NCI-H82 (cell line): ENCODE data around the gene NPHS1.
"Not testable (repeated sequence)": the region's sequence is repeated elsewhere in the genome, so short reads cannot be mapped to it uniquely, and the experiment has no call there.

Source experiments
- DNase-seq: peaks from one replicate; lab custom pipeline; 2025; lab: John Stamatoyannopoulos, UW

NPHS1 gene

DNA sequence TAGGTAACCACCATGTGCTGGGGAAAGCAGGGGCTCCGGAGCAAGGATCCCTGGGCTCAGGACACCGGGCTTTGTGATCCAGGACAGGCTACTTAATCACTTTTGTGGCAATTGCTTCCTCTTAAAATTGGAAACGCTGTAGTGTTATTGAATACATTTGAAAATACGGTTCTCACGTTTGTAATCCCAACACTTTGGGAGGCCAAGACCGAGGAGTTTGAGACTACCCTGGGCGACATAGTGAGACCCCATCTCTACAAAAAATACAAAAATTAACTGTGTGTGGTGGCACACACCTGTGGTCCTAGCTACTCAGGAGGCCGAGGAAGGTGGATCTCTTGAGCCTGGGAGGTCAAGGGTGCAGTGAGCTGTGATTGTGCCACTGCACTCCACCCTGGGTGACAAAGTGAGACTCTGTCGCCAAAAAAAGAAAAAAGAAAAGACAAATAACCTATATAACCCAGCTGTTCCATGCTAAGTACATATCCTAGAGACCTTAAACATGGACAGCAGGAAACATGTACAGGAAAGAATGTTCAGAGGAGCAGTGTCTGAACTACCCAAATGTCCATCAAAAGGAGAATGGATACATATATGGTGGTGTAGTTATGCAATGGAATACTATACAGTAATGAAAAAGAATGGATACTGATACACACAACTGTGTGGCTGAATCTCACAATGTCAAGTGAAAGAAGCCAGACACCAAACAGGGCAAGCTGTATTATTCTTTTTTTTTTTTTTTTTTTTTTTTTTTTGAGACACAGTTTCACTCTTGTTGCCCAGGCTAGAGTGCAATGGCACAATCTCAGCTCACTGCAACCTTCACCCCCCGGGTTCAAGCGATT is 39.0 kb downstream of the NPHS1 start:
- no peak for DNase-seq

DNA sequence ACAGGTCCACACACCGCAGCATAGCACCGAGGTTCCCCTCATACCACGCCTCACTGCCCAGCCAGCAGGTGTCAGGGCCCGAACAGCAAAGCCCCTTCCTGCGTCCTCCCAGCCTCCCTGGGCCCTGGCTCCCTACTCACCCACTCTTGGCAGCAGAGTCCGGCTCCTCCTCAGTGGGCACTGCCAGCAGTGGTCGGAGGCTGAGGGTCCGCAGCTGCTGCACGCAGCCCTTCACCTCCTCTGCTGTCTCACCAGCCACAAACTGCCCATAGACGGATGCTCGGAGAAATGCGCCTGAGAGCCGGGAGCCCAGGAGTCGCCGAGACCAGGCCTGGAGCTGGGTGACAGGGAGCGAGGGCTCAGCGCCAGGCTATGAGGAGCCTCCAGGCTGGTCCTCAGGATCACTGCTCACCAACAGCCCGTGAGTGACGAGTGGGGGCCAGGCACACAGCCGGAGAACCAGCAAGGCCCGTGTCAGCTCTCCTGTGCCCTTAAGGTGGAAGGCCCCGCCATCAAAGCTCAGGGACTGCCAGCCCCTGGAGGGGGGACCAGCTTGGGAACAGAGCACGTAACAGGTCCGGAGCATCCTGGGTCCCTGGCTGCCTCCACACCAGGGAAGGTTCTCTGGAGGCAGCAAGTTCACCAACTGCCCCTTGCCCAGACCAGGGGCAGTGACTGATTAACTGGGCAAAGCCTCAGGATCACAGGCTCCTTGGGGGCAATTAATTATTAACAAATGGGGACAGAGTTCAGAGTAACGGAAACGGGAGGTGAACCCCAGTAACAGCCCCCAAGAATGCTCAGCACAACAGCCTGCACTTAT is 39.9 kb downstream of the NPHS1 start, which contains the start of gene PRODH2:
PRODH2 (minus strand) TSS at position 626 of the 823 bp plus-strand sequence; CDS start at position 586, 40 bp downstream.
- no peak for DNase-seq

- peak; percentile 64 for DNase-seq
Measured at GRCh38 chr19:35811317-35812219, 40.7 kb downstream of the NPHS1 start.

GRCh38 chr19:35807633-35808032 is 44.7 kb downstream of the NPHS1 start:
- no peak for DNase-seq

GRCh38 chr19:35806597-35806996 is 45.7 kb downstream of the NPHS1 start:
- DNase-seq = no peak

- DNase-seq = no peak
Measured at GRCh38 chr19:35805526-35806102, 46.7 kb downstream of the NPHS1 start.

DNA sequence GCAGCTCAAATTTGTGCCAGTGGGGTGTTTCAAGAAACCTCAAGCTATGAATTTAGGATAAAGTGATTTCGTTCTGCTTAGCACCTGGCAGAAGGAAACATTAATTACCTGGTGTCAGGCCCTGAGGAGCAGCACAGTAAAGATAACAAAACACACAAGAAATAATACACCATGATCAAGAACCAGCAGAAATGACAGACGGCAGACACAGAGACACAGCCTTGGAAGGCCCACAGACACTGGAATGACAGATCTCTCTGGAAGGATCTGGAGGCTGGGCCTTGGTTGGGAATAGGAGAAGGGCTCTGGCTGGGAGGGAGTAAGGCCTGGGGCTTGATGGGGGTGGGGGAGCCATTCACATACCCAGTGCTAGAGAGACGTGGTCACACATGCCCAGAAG is 50.5 kb downstream of the NPHS1 start:
- no peak for DNase-seq

- no peak for DNase-seq
Measured at GRCh38 chr19:35797663-35798062, 54.6 kb downstream of the NPHS1 start.

DNA sequence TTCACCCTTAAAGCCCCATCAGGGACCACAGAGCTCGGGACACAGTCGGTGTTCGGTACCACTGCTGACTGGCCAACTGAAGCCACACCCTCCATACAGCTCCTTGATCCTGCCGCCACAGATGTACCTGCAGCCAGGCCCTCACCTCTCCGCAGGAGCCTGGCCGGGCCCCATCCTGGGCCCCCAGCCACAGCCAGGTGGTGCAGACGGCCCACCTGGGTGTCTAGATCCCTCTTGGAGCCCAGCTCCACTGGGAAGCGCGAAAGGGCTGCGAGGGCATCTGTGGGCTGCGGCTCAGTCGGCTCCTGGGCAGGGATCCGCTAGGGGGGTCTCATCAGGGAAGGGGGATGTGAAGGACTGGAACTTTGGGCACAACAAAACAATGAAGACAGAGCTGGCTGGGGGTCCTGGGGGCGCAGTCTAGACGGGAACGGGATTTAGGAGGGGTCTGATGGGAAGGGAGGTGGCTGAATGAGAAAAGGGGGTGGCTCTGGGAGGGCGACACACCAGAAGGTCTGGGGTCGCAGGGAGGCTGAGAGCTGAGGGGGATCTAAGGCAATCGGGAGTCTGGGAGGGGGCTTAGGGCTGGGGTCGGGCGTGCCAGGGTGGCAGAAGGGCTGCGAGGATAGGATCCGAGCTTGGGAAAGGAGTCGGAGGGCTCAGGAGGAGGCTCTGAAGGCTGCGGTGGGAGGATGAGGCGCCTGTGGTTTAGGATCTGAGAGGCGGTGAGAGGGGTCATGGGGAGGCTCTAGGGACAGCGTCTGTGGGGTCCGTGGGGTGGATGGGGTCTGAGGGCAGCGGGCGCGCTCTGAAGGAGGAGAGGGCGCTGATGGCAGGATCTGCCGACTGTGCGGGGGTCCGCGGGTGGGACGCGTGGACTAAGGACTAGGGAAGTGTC is 55.4 kb downstream of the NPHS1 start:
- DNase-seq = no peak

- DNase-seq = not testable (repeated sequence)
Measured at GRCh38 chr19:35795564-35795963, 56.7 kb downstream of the NPHS1 start.

DNA sequence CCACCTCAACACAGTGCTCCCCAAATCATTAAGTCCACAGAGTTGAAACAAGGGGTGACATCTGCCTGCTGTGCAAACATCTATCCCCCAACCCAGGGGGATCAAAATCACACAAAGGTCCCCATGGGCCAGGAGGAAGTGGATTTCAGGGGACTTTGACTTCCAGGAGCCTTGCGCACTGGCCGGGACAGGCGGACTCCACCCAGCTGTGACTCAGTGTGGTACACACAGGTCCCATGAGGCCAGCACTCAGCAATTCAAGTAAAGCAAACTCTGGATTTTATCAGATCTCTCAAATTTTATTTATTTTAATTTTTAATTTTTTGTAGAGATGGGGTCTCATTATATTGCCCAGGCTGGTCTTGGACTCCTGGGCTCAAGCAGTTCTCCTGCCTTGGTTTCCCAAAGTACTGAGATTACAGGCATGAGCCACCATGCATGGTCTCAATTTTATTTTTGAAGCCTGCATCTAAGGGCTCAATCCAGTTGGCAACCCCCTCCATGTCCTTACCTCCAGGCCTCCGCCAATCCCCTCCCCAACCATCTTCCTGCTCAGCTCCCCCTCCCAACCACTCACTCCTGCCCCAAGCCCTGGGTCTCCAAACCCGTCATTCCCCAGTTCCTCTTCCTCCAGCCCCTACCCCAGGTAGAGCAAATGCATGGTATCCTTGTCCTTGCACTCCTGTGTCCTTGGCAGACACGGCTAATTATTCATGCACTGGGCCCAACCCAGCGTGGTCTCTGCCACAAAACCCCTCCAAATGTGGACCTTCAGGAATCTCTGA is 58.7 kb downstream of the NPHS1 start:
- no peak for DNase-seq

DNA sequence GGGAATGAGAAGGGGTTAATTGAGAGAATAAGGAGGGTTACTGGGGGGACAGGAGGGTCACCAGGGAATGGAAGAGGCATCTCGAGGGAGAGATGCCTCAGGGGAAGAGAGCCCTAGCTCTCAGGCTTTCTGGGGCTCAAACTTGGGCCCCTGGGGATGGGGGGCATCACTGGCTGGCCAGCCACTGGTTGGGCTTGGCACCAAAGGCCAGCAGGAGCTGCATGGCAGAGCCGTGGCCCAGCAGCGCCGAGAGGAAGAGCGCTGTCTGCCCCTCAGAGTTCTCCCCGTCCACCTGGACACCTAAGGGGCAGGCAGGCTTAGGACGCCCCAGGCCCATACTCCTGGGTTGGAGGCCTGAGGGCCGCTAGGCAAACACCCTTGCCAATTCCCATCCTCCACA is 59.4 kb downstream of the NPHS1 start:
- no peak for DNase-seq

DNA sequence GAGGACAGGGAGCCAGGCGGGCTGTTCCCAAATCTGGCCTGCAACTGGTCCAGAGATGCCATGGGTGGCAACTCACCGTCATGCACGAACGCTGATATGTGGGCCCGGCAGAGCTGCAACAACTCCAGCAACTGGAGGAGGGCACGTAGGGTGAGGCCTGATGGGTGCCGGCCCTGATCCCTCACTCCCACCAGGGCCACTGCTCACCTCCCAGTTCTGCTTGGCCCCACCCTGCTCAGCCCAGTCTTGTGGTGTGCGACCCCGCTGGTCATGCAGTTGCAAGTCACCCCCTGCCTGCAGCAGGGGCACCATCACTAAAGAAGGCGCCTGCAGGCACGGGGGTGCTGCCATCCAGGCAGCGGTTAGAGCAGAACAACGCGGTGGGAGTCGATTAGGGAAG is 60.0 kb downstream of the NPHS1 start:
- DNase-seq = no peak

- DNase-seq = no peak
Measured at GRCh38 chr19:35791814-35792279, 60.5 kb downstream of the NPHS1 start.

DNA sequence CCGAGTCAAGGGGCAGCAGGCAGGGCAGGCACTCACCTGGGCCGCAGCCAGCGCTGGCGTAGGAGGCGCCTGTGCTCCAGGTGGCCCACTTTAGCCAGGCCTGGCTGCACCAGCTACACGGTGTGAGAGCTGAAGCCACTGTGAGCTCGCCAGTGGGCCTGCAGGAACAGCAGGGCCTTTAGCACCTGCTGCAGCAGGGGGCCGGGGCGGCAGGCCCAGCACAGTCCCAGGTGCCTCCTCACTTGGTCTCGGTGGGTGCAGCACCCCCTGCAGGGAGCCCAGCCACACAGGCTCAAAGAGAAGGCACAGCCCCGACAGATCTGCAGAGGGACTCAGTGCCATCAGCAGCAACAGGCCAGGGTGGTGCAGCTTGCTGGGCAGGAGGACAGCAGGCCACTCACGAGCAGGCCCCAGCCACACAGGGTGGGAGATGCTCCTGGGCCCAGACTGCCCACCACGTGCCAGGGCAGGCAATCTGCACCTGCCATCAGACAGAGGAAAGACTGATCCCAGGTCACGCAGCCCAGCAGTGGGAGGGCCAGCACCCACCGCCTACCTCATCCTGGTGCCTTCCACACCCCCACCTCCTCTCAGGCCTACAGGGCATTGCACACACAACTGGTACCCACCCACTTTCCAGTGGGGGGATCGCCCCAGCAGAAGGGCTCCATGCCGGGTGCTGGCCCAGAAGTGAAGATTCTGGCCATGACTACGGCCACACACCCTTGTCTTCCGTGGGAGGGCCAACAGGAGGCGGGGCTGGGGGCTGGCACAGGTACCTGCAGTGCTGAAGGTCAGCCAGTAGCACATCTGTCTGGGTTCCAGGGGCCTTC is 61.1 kb downstream of the NPHS1 start:
- peak; percentile 39 for DNase-seq

DNA sequence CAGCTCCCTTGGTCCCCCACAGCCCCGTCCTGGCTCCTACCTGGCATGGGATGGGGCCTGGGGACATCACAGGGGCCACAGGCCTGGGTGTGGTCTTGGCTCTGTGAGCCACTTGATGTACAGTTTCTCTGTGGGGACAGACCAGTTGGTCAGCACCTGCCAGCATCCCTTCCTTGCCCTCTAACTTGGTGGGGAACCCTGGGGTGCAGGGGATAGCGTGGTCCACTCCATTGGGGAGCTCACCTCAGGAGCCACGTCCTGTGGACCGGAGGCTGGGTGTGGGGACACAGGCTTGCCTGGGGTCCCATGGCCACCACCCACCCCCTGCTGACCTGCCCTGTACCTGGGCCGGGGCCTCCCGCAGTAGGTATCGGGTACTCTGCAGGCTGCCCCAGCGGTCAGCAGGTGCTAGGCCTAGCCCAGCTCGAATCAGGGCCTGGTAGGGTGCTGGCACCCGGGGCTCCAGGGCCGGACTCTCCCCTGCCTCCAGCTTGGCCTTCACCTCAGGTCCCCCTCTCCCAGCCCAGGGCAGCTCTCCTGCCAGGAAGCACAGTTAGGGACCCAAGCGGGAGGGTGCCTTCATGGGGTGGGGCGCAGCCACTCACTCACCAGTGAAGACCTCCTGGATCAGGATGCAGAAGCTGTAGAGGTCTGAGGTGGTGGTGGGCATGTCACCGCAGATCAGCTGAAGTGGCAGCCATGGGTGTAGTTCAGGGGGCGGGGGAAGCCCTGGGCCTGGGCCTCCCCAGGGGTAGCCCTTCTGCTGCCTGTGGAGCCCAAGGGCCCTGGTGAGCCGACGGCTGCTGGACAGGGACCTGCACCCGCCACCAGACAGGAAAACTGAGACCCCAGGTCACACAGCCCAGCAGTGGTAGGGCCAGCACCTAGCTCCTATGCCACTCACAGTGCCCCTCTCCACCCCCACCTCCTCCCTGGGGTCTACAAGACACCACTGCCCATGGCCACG is 62.0 kb downstream of the NPHS1 start:
- DNase-seq = no peak

- DNase-seq = no peak
Measured at GRCh38 chr19:35789195-35789977, 62.9 kb downstream of the NPHS1 start.
